ENCODE results near the gene PDE7B. TPM values are rescaled to one million over a fixed set of nuclear protein-coding genes. Genes with fewer than 3 reads are reported as not detected.

The PDE7B gene
- total RNA-seq, 6 experiments from 2014 or later = 1.2 to 5.8 (median 4.5) TPM

GRCh38 chr6:136181512-136181833, 330.0 kb downstream of the PDE7B start:
- H3K4me3 Mint-ChIP-seq = no peak overlapping the region
- peaks cover 12% of the 10 kb centered on the region; the same call in 1 of the 2 replicates for H3K36me3 Mint-ChIP-seq (ENCODE audit: low read depth)
- no peaks in the 10 kb centered on the region for H3K27me3 Mint-ChIP-seq (ENCODE audit: insufficient read depth)
- H3K9me3 Mint-ChIP-seq = no peaks in the 10 kb centered on the region
- no peaks in the 10 kb centered on the region for H3K4me1 Mint-ChIP-seq (ENCODE audit: low read depth)
- no peak for DNase-seq
- no peak for TF ChIP-seq CTCF (IDR thresholded peaks at IDR 0.05)
- H3K27ac Mint-ChIP-seq = no peak overlapping the region

DNA sequence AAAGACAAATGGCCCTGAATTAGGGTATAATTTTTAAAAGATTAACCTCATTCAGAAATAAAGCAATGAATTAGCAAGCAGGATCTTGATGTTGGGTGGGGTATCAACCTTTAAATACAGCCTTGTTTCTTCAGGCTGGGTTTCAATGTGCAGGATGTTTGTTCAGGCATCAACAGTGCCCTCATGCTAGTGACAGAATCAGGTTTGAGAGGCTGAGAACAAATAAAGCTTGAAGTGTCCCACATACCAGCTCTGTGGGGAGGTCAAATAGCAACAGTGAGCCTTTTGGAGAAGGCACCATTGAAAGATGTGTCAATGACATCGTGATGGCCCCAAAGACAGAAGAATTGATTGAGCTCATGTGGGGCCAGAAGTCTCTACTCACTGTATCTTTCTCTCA, 330.4 kb downstream of the PDE7B start:
- no peak for TF ChIP-seq CTCF (IDR thresholded peaks at IDR 0.05)
- Mint-ChIP-seq H3K9me3 (no peaks in the 10 kb centered on the region), H3K4me3 (no peak overlapping the region), H3K27me3 (ENCODE audit: insufficient read depth) (no peaks in the 10 kb centered on the region), H3K4me1 (ENCODE audit: low read depth) (no peaks in the 10 kb centered on the region), H3K27ac (no peak overlapping the region), H3K36me3 (ENCODE audit: low read depth) (peaks cover 12% of the 10 kb centered on the region; the same call in 1 of the 2 replicates)
- DNase-seq = no peak

- Mint-ChIP-seq H3K4me3 (no peak overlapping the region), H3K9me3 (no peaks in the 10 kb centered on the region), H3K36me3 (ENCODE audit: low read depth) (peaks cover 4% of the 10 kb centered on the region; the same call in 1 of the 2 replicates), H3K27ac (no peak overlapping the region), H3K4me1 (ENCODE audit: low read depth) (no peaks in the 10 kb centered on the region), H3K27me3 (ENCODE audit: insufficient read depth) (no peaks in the 10 kb centered on the region)
- no peak for TF ChIP-seq CTCF (IDR thresholded peaks at IDR 0.05)
- no peak for DNase-seq
Observed at GRCh38 chr6:136184738-136185137, 333.2 kb downstream of the PDE7B start.

DNA sequence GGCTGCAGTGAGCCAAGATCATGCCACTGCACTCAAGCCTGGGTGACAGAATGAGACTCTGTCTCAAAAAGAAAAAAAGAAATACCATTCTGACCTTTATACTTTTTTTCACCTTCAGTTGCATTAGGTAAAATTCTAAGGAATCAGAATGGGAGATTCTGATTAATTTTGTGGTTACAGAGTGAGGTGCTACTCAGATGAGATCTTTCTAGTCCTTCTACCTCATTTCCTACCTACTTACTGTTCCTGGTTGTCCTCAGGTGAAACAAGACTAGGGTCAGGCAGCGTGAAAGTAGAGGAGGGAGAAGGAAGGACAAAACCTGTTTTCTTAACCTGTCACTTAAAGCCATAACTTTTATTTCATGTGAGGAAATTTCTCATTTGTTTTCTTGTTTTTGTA, 334.9 kb downstream of the PDE7B start:
- Mint-ChIP-seq H3K36me3 (ENCODE audit: low read depth) (no peaks in the 10 kb centered on the region), H3K9me3 (no peaks in the 10 kb centered on the region), H3K27me3 (ENCODE audit: insufficient read depth) (no peaks in the 10 kb centered on the region), H3K27ac (no peak overlapping the region), H3K4me1 (ENCODE audit: low read depth) (no peaks in the 10 kb centered on the region), H3K4me3 (no peak overlapping the region)
- TF ChIP-seq CTCF (IDR thresholded peaks at IDR 0.05) = no peak
- DNase-seq = no peak

GRCh38 chr6:136188486-136188885, 337.0 kb downstream of the PDE7B start:
- H3K9me3 Mint-ChIP-seq = no peaks in the 10 kb centered on the region

More at GRCh38 chr6:136188486-136188885, 337.0 kb downstream of the PDE7B start:
- H3K27me3 Mint-ChIP-seq (ENCODE audit: insufficient read depth) = no peaks in the 10 kb centered on the region
- H3K27ac Mint-ChIP-seq = no peak overlapping the region
- no peak for DNase-seq
- no peak for TF ChIP-seq CTCF (IDR thresholded peaks at IDR 0.05)
- no peak overlapping the region for H3K4me3 Mint-ChIP-seq
- no peaks in the 10 kb centered on the region; the same call in 1 of the 2 replicates for H3K36me3 Mint-ChIP-seq (ENCODE audit: low read depth)
- no peaks in the 10 kb centered on the region for H3K4me1 Mint-ChIP-seq (ENCODE audit: low read depth)

All from HFFc6 (cell line).